Panc1 (cell line): ENCODE data around the gene OR52K1. TPM values are rescaled to one million over a fixed set of nuclear protein-coding genes. Genes with fewer than 3 reads are reported as not detected.

Source experiments
- ATAC-seq: fragments of 200-7000 bp; cut with Tn5 transposase; 2 replicates; pipeline ENCODE4 v1.9.1; 2020; ENCODE audit warnings: mild to moderate bottlenecking, moderate library complexity
- BruUV-seq: library from RNA; stranded (reverse); fragments of 400-500 nt; replicated peaks from 2 replicates; lab custom pipeline; 2021; lab: Mats Ljungman, UMichigan
- CTCF ChIA-PET: fragments of 300-600 bp; sonication (Branson Sonifier 250); formaldehyde crosslinking; loops from one replicate; lab custom pipeline; 2022; ENCODE audit warnings: antibody characterized with exemption; lab: Charles Lee
- POLR2A ChIA-PET: fragments of 300-600 bp; sonication (Branson Sonifier 250); formaldehyde crosslinking; loops from one replicate; lab custom pipeline; 2022; ENCODE audit warnings: antibody characterized with exemption; lab: Charles Lee
- DNase-seq: peaks from one replicate; pipeline ENCODE4 v3.0.0-alpha.2; 2010; ENCODE audit warnings: low read depth, low spot score
- H3K27ac ChIP-seq: 2 replicates; pipeline ENCODE4 v1.5.1; 2011; ENCODE audit warnings: mild to moderate bottlenecking, low read length, inconsistent platforms
- H3K27me3 ChIP-seq: fragments of 200-500 bp; sonication (Bioruptor generic); 2 replicates; pipeline ENCODE4 v1.6.0; 2014; ENCODE audit warnings: low read length, inconsistent platforms; ENCODE audit not compliant: control insufficient read depth, insufficient read depth
- H3K36me3 ChIP-seq: fragments of 200-500 bp; sonication (Bioruptor generic); 2 replicates; pipeline ENCODE4 v1.5.1; 2014; ENCODE audit warnings: inconsistent platforms, mild to moderate bottlenecking, low read length, moderate library complexity; ENCODE audit not compliant: control insufficient read depth, insufficient read depth
- H3K4me1 ChIP-seq: 2 replicates; pipeline ENCODE4 v1.5.1; 2011; ENCODE audit warnings: inconsistent platforms, mild to moderate bottlenecking, low read length, moderate library complexity; ENCODE audit not compliant: control insufficient read depth, insufficient read depth
- H3K4me3 ChIP-seq, 2 experiments: 2 replicates each; pipeline ENCODE4 v1.5.1; 2011 to 2012; ENCODE audit warnings: low read depth in 2 of 2, low read length in 2 of 2, mild to moderate bottlenecking in 2 of 2, inconsistent platforms in 1 of 2, moderate library complexity in 1 of 2
- H3K9me3 ChIP-seq: fragments of 200-500 bp; sonication (Bioruptor generic); 2 replicates; pipeline ENCODE4 v1.5.1; 2014; ENCODE audit warnings: low read depth, mild to moderate bottlenecking, inconsistent platforms, low read length, moderate library complexity; ENCODE audit not compliant: control insufficient read depth, insufficient read depth
- POLR2AphosphoS5 ChIP-seq: IDR thresholded peaks from 2 replicates; pipeline ENCODE4 v1.6.1; 2012; ENCODE audit warnings: mild to moderate bottlenecking, low read depth, low read length, moderate library complexity
- SIN3A ChIP-seq: IDR thresholded peaks from 2 replicates; pipeline ENCODE4 v1.6.1; 2012; ENCODE audit warnings: low read depth, mild to moderate bottlenecking, low read length, moderate library complexity, borderline replicate concordance; ENCODE audit not compliant: insufficient read depth
- TCF7L2 ChIP-seq: IDR thresholded peaks from 2 replicates; pipeline ENCODE4 v1.6.1; 2011; ENCODE audit warnings: mild to moderate bottlenecking, low read depth, low read length, inconsistent platforms
- in situ Hi-C: cut with HindIII; loops from 2 replicates; pipeline ENCODE4 v1.10.0; 2016; ENCODE audit warnings: low sequenced_read_pairs, low pct_unique_long_range_greater_than_20kb
- intact Hi-C: fragments of 100-400 bp; cut with micrococcal nuclease; formaldehyde crosslinking; loops from one replicate; pipeline ENCODE4 v1.10.0; 2022; ENCODE audit not compliant: unreplicated experiment
- total RNA-seq: library from RNA; stranded (reverse); gene quantifications from one replicate; pipeline ENCODE4 v1.2.1, GENCODE V29; 2021; ENCODE audit not compliant: unreplicated experiment
- TF ChIP-seq, protein P1 (sequence below), 2 experiments: IDR thresholded peaks; 2 replicates each; pipeline ENCODE4 v1.6.1; 2011 to 2012; ENCODE audit warnings: low read depth in 2 of 2, control low read depth in 1 of 2, low read length in 1 of 2, mild to moderate bottlenecking in 1 of 2, moderate library complexity in 1 of 2; ENCODE audit not compliant: insufficient read depth in 1 of 2
- TF ChIP-seq, protein P2 (sequence below): fragments of 450-650 bp; IDR thresholded peaks from 2 replicates; pipeline ENCODE4 v1.5.1; 2017; ENCODE audit warnings: mild to moderate bottlenecking

OR52K1 gene
- total RNA-seq, 1 experiment from 2014 or later, result not detected

GRCh38 chr11:4443232-4443891, 39.1 kb upstream of the OR52K1 start:
- in situ Hi-C loops, result no loop called here
- Histone ChIP-seq H3K27ac (no peak overlapping the region), H3K9me3 (no peaks in the 10 kb centered on the region), H3K4me1 (no peaks in the 10 kb centered on the region), H3K4me3 (no peak overlapping the region), H3K36me3 (no peaks in the 10 kb centered on the region), H3K27me3 (no peaks in the 10 kb centered on the region; the same call in 1 of the 2 replicates)
- BruUV-seq, result no TSS peak
- ChIA-PET POLR2A (no interaction called here), CTCF (no interaction called here)
- ATAC-seq, result no peak
- no peak for DNase-seq
- intact Hi-C loops, result no loop called here
- TF ChIP-seq POLR2AphosphoS5, result no peak
- TF ChIP-seq, protein P1, sequence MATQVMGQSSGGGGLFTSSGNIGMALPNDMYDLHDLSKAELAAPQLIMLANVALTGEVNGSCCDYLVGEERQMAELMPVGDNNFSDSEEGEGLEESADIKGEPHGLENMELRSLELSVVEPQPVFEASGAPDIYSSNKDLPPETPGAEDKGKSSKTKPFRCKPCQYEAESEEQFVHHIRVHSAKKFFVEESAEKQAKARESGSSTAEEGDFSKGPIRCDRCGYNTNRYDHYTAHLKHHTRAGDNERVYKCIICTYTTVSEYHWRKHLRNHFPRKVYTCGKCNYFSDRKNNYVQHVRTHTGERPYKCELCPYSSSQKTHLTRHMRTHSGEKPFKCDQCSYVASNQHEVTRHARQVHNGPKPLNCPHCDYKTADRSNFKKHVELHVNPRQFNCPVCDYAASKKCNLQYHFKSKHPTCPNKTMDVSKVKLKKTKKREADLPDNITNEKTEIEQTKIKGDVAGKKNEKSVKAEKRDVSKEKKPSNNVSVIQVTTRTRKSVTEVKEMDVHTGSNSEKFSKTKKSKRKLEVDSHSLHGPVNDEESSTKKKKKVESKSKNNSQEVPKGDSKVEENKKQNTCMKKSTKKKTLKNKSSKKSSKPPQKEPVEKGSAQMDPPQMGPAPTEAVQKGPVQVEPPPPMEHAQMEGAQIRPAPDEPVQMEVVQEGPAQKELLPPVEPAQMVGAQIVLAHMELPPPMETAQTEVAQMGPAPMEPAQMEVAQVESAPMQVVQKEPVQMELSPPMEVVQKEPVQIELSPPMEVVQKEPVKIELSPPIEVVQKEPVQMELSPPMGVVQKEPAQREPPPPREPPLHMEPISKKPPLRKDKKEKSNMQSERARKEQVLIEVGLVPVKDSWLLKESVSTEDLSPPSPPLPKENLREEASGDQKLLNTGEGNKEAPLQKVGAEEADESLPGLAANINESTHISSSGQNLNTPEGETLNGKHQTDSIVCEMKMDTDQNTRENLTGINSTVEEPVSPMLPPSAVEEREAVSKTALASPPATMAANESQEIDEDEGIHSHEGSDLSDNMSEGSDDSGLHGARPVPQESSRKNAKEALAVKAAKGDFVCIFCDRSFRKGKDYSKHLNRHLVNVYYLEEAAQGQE (IDR thresholded peaks at IDR 0.05; ENCODE audit: insufficient read depth in 1 of 2, low read depth in 2 of 2, low read length in 1 of 2), result no peak
- TF ChIP-seq TCF7L2, result no peak

- in situ Hi-C loops, result no loop called here
Measured at GRCh38 chr11:4448995-4449394, 33.5 kb upstream of the OR52K1 start, which contains the start of gene OR52K2. TSS of gene OR52K2 (plus strand) at chr11:4449295. CDS start at chr11:4449340, 45 bp downstream.

More at GRCh38 chr11:4448995-4449394, 33.5 kb upstream of the OR52K1 start, which contains the start of gene OR52K2:
- intact Hi-C loops, result no loop called here
- ChIA-PET POLR2A (no interaction called here), CTCF (no interaction called here)
- Histone ChIP-seq H3K4me3 (no peak within 1 kb of the TSS), H3K9me3 (no peaks in the 10 kb centered on the region), H3K36me3 (no peaks in the 10 kb centered on the region), H3K4me1 (no peaks in the 10 kb centered on the region), H3K27me3 (no peaks in the 10 kb centered on the region), H3K27ac (no peak within 1 kb of the TSS)
- ATAC-seq (no peak), DNase-seq (no peak)
- BruUV-seq, result no TSS peak
- TF ChIP-seq, protein P2, sequence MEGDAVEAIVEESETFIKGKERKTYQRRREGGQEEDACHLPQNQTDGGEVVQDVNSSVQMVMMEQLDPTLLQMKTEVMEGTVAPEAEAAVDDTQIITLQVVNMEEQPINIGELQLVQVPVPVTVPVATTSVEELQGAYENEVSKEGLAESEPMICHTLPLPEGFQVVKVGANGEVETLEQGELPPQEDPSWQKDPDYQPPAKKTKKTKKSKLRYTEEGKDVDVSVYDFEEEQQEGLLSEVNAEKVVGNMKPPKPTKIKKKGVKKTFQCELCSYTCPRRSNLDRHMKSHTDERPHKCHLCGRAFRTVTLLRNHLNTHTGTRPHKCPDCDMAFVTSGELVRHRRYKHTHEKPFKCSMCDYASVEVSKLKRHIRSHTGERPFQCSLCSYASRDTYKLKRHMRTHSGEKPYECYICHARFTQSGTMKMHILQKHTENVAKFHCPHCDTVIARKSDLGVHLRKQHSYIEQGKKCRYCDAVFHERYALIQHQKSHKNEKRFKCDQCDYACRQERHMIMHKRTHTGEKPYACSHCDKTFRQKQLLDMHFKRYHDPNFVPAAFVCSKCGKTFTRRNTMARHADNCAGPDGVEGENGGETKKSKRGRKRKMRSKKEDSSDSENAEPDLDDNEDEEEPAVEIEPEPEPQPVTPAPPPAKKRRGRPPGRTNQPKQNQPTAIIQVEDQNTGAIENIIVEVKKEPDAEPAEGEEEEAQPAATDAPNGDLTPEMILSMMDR, result no peak
- TF ChIP-seq TCF7L2 (no peak), POLR2AphosphoS5 (no peak), SIN3A (no peak)
- TF ChIP-seq, protein P1 (IDR thresholded peaks at IDR 0.05; ENCODE audit: insufficient read depth in 1 of 2, low read depth in 2 of 2, low read length in 1 of 2), result no peak
